Skeletal muscle cell (primary cell): ENCODE results near the gene NDUFAF5.

Experiments
- DNase-seq: peaks from one replicate; pipeline ENCODE4 v3.0.0-alpha.2; 2010; ENCODE audit warnings: low read depth
- H3K4me3 ChIP-seq: 2 replicates; pipeline ENCODE4 v1.5.1; 2011; ENCODE audit warnings: low read depth, mild to moderate bottlenecking, control low read depth, low read length, moderate library complexity

The NDUFAF5 gene

GRCh38 chr20:13816757-13817156 is 31.9 kb downstream of the NDUFAF5 start:
- DNase-seq, result no peak
- no peak overlapping the region for H3K4me3 ChIP-seq

- no peak for DNase-seq
- no peak overlapping the region for H3K4me3 ChIP-seq
Measured at GRCh38 chr20:13817342-13817741, 32.5 kb downstream of the NDUFAF5 start.

- H3K4me3 ChIP-seq, result no peak overlapping the region
- no peak for DNase-seq
Measured at GRCh38 chr20:13819885-13820645, 35.2 kb downstream of the NDUFAF5 start.

GRCh38 chr20:13821876-13822275 is 37.0 kb downstream of the NDUFAF5 start:
- DNase-seq, result no peak
- H3K4me3 ChIP-seq, result no peak overlapping the region

DNA sequence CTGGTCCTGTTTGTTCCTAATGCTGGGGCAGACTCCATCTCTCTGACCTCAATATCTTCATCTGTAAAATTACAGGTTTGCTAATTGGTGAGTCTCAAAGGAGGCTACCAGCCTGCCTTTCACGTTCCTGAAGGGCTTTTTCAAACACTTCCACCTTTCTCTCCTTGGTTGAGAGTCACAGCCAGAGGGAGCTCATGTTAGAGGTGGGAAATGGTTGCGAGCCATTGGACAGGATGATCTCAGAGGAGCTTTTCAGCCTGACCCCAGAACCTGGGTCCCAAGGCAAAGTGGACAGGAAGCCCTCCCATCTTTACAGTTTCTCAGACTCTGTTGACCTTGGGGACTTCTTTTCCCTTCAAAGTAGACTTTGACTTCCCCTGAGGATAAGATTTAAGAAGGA is 37.6 kb downstream of the NDUFAF5 start:
- H3K4me3 ChIP-seq, result no peak overlapping the region
- no peak for DNase-seq

DNA sequence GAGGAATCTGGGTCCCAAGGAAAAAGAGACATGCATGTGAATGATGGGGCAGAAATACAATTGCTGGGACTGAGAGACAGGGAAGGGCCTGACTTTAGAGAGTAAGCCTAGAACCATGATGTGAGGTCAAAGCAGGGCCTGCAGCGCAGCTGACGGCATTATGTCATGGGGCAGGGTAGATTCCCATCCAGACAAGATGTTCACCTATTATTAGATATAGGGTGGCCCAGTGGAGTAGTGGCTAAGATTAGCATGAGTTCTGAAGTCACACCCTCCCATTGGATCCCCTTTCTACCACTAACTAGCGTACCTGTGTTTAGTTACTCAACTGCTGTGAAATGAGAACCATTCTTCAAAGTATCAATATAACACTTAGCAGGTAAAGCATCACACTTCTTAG is 39.6 kb downstream of the NDUFAF5 start:
- DNase-seq, result no peak
- H3K4me3 ChIP-seq, result no peak overlapping the region

GRCh38 chr20:13825465-13825864 is 40.6 kb downstream of the NDUFAF5 start:
- H3K4me3 ChIP-seq, result no peak overlapping the region
- no peak for DNase-seq

DNA sequence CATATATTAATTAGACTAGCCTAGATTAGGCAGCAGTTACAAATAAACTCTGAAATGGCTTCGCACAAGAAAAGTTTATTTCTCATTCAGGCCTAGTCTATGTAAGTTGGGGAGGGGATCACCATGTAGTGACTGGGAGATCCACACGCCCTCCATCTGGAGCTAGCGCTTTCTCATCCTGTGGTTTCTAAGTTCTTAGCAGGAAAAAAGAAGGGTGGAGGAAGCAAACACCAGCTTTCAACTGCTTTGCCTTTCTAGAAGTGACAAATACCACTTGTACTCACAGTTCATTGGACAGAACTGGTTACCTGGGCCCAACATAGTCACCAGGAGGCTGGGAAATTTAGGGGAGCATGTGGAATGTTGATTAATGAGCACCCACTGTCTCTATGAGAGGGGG is 46.6 kb downstream of the NDUFAF5 start:
- no peak for DNase-seq
- H3K4me3 ChIP-seq, result no peak overlapping the region

DNA sequence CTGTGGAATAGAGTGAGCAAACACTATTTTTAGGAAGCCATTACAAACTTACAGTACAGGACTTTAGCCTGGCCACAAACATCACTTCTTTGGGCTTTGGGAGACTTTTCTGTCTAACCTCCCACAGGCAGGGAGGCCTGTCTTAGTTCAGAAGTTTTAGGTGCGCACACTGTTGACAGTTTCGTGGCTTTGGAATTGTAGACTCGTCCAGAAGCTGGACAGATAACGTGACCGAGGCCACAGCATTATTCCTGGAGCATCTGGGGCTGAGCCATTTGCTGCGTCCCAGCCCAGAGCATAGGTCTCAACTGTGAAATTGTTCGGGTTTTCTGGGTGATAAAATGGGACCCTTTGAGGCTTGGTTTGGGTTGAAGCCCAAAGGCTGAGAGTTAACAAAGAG is 53.8 kb downstream of the NDUFAF5 start:
- H3K4me3 ChIP-seq, result no peak overlapping the region
- DNase-seq, result no peak

- H3K4me3 ChIP-seq, result no peak overlapping the region
- DNase-seq, result no peak
Measured at GRCh38 chr20:13839421-13840092, 54.7 kb downstream of the NDUFAF5 start.

DNA sequence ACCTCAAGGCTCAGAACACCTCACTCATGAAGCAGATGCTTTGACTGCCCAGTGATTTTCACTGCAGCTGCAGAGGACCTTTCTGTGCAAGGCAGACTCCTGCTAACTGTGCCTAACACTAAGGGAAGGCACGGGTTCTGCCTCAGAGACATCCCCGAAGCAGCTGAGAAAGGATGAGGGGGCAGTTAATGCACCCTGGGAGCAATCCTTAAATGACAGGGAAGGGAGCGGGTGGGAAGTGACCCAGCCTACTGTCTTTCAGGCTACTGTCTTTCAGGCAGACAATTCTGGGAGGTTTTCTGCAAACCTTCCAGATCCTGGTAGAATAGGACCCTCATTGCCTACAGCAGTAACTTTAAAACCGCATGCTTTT is 55.3 kb downstream of the NDUFAF5 start:
- no peak overlapping the region for H3K4me3 ChIP-seq
- no peak for DNase-seq

GRCh38 chr20:13841206-13841605 is 56.4 kb downstream of the NDUFAF5 start:
- H3K4me3 ChIP-seq, result no peak overlapping the region
- DNase-seq, result no peak

DNA sequence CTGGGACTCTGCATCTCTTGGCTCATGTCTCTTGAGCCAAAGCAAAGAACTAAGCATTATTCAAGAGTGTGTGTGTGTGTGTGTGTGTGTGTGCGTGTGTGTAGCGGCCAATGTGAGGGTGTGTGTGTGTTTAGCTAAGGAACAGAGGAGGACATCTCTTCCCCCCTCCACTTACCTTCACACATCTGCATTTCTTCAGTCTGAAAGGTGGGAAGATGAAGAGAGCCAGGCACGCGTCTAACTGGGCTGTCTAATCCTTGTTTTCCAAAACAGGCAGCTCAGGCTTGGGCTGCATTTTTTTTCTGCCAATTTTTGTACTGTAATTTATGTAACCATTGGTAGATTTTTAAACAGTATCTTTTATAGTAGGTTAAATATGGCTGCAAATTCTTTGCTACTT is 59.5 kb downstream of the NDUFAF5 start:
- no peak for DNase-seq
- no peak overlapping the region for H3K4me3 ChIP-seq

DNA sequence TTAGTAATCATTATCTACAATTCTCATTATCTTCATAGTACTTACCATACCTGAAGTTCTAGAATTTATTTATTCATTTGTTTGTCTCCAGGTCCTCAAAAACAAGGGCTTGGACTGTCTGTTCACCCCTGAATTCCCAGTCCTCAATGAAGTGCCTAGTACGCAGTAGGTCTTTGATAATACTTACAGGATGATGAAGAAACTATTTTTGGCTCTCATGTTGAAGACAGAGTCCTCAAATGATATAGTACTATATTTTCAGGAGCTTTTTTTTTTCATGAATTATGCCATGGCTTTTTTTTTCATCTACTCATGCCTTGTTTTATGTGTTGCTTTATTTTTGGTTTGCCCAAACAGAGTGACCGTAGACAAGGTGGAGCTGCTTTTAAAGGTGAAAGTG is 66.5 kb downstream of the NDUFAF5 start:
- DNase-seq, result no peak

DNA sequence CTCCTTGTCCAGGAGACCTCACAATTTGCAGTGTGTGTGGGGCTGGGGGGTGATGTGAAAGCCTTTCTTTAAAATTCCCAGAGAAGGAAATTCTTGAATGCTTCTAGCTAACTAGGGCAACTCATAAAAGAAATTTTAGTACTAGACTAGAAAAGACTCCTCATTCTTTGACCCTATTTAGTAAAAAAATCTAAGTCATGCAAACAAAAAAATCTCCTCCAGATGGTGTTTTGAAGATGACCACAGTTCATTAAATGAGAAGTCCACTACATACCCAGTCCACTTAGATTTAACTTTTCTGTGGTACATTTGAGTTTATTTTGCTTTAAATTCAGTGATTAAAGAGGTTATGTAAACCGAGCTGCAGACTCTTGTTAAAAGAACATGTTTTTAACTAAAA is 67.5 kb downstream of the NDUFAF5 start:
- H3K4me3 ChIP-seq, result no peak overlapping the region
- DNase-seq, result no peak

More for the DNA sequence above, 66.5 kb downstream of the NDUFAF5 start:
- no peak overlapping the region for H3K4me3 ChIP-seq

DNA sequence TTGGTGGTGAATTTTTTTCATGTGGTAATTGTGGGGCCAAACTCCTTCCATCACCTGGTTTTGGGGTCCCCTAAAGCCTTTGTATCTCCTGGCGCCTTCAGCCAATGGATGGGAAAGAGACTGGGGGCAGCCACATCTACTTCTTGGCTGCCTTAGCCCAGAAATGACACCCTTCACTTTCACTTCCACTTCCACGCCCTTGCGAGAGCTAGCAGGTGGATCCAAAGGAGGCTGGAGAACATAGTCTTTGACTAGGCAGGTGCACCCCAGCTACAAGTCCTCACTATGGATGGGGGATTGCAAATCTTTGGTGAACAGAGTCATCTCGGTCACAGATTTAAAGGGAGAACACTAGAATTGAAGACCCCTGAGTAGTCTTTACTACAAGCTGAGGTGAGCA is 70.8 kb downstream of the NDUFAF5 start:
- no peak overlapping the region for H3K4me3 ChIP-seq
- no peak for DNase-seq

DNA sequence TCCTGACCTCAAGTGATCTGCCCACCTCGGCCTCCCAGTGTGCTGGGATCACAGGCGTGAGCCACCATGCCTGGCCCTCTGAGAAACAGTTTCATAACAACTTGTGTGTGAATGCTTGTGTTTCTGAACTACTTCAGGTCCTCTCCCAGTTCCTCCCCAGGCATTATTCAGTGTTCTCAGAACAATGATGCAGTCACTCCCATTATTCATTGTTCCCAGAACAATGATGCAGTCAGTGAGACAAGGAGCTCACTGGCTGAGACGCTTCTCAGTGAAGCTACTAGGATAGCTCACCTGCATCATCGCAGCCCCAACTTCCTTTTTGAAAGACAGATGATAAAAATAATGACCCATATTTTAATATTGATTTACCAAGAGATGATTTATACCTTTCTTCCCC is 71.5 kb downstream of the NDUFAF5 start:
- H3K4me3 ChIP-seq, result no peak overlapping the region
- DNase-seq, result no peak

DNA sequence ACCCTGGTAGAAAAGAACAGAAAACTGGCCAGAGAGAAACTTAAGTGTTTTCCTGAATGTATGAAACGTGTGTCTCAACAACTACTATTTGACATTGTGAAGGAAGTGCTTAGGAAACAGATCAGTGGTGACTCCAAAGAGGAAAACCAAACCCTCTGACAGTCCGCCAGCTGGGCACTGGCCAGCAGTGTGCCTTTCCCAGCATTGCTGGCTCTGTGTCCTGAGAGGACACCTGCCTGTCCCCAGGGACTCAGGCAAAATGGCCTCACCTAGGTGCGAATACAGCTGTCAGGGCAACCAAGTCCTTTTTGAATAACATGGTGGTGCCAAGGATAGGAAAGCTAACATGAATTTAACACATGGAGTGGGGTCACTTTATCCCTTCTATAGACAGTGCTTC is 72.5 kb downstream of the NDUFAF5 start:
- H3K4me3 ChIP-seq, result no peak overlapping the region
- DNase-seq, result no peak

GRCh38 chr20:13857961-13858360 is 73.1 kb downstream of the NDUFAF5 start:
- no peak for DNase-seq
- no peak overlapping the region for H3K4me3 ChIP-seq

DNA sequence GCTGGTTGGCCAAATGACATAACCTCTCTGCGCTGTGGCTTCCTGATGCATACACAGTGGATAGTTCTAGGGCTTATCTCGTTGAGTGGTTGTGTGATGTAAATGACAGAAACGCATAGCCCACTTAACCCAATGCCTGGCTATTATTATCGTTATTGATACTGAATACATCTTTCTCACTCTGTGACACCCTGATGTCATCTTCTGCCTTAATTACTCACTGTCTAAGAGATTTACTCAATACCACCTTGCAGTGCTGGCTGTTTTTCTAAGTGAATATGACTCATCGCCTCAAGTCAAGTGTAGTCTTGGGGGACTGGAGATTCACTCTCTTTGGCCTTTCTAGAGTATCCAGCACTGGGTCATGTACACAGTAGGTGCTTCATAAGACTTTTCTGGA is 73.6 kb downstream of the NDUFAF5 start:
- DNase-seq, result no peak
- H3K4me3 ChIP-seq, result no peak overlapping the region

DNA sequence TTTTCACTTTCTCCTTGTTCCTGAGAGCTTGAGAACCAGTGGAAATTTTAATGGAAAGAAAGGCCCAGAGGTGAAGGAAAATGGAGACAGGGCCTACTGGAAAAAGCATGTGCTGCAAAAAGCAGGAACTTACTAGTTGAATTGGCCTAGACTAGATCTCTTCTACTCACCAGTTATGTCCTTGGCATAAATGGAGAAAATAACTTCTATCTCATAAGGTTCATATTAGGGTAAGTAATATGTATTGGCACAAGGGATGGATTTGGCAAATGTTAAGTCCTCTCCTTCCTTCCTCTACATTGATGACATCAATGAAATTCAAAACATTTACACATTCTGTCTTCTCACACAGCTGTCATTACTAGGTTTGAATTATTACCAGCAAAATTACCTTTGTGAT is 74.0 kb downstream of the NDUFAF5 start:
- no peak overlapping the region for H3K4me3 ChIP-seq
- no peak for DNase-seq
